Astrocyte of the cerebellum (primary cell): ENCODE data around the gene KLHL17.

Experiments
- DNase-seq: peaks from one replicate; pipeline ENCODE4 v3.0.0-alpha.2; 2011; ENCODE audit warnings: low read depth
- H3K4me3 ChIP-seq: 2 replicates; pipeline ENCODE4 v1.5.1; 2011; ENCODE audit warnings: mild to moderate bottlenecking, low read depth, low read length, moderate library complexity
- in situ Hi-C: cut with HindIII; loops from 2 replicates; pipeline ENCODE4 v1.10.0; 2017; ENCODE audit warnings: low sequenced_read_pairs
- TF ChIP-seq, protein P1 (sequence below): IDR thresholded peaks from 2 replicates; pipeline ENCODE4 v1.5.1; 2012; ENCODE audit warnings: low read length, low read depth, moderate library complexity, mild to moderate bottlenecking; ENCODE audit errors: missing control alignments

KLHL17 gene

DNA sequence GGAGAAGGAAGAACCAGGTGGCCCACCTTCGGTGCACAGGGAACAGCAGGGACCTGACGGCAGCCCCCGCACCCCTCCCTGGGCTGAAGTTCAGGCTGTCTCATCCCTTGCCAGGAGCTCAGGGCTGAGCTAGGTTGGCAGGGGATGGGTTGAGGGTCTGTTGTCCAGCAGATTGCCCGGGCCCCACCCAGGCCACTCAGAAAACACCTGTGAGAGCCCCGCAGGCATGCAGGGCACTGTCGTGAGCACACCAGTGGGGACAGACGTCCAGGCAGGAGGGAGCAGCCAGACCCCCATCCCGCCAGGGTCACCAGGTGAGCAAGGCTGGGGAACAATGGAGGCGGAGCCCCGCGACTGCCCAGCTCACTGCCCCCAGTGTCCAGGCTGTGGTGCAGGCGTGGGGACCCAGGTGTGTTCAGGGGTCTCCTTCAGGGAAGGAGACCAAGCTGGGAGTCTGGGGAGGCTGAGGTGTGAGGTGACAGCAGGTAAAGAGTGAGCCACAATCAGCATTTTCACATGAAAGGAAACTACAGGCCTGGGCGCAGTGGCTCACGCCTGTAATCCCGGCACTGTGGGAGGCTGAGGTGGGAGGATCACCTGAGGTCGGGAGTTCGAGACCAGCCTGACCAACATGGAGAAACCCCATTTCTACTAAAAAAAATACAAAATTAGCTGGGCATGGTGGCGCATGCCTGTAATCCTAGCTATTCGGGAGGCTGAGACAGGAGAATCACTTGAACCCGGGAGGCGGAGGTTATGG is 46.1 kb upstream of the KLHL17 start:
- H3K4me3 ChIP-seq: no peak overlapping the region
- in situ Hi-C loops: no loop called here
- DNase-seq: no peak
- TF ChIP-seq, protein P1, sequence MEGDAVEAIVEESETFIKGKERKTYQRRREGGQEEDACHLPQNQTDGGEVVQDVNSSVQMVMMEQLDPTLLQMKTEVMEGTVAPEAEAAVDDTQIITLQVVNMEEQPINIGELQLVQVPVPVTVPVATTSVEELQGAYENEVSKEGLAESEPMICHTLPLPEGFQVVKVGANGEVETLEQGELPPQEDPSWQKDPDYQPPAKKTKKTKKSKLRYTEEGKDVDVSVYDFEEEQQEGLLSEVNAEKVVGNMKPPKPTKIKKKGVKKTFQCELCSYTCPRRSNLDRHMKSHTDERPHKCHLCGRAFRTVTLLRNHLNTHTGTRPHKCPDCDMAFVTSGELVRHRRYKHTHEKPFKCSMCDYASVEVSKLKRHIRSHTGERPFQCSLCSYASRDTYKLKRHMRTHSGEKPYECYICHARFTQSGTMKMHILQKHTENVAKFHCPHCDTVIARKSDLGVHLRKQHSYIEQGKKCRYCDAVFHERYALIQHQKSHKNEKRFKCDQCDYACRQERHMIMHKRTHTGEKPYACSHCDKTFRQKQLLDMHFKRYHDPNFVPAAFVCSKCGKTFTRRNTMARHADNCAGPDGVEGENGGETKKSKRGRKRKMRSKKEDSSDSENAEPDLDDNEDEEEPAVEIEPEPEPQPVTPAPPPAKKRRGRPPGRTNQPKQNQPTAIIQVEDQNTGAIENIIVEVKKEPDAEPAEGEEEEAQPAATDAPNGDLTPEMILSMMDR: no peak

DNA sequence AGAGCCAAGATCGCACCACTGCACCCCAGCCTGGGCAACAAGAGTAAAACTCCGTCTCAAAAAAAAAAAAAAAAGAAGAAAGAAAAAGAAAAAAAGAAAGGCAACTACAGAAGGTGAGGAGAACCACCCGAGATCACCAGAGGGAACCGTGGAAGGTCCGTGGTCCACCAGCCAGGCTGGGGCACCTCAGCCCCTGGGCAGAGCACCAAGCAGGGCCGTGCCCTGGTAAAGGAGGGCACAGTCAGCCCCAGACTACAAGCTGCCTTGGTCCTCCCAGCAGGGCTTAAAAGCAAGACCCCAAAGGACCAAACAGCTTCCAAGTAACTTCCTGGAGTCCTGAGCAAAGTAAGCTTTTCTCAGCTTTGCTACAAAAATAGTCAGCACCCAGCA is 45.5 kb upstream of the KLHL17 start:
- in situ Hi-C loops: no loop called here
- H3K4me3 ChIP-seq: no peak overlapping the region
- TF ChIP-seq, protein P1: no peak
- no peak for DNase-seq

DNA sequence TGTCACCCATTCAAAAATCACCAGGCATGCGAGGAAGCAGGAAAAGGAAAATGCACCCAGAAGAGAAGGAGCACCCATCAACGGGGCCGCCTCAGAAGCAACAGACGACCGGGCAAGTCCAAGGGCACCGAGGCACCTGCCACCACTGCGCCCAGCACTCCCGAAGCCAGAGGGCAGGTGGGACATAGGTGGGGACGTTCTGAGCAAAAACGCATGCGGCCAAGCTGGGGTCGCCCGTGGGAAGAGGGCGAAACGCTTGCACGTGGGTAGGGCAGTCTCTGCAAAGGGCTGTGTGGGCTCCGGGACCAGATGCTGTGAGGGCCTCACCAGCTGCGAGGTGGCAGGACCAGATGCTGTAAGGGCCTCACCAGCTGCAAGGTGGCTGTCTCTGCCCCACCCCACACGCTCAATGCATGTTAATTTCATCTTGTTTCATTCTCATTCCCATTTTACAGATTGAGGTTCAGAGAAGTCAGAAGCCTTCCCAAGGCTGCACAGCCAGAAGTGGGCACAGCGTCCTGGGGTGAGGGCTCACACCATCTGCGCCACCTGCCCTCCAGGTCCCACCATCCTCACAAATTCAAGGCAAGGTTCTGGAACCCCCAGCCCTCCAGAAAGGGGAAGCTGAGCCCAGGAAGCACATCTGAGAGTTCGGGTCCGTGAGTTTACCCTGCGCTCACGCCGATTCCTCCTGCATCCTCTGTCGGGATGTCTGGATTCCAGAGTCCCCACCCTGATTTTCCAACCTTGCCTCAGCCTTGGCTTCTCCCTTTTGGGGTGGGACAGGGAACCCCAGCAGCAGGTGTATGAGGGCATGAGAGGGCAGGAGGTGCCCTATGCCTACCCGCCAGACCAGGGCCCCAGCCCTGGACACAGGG is 44.9 kb upstream of the KLHL17 start:
- H3K4me3 ChIP-seq: no peak overlapping the region
- TF ChIP-seq, protein P1: no peak
- in situ Hi-C loops: no loop called here
- no peak for DNase-seq

DNA sequence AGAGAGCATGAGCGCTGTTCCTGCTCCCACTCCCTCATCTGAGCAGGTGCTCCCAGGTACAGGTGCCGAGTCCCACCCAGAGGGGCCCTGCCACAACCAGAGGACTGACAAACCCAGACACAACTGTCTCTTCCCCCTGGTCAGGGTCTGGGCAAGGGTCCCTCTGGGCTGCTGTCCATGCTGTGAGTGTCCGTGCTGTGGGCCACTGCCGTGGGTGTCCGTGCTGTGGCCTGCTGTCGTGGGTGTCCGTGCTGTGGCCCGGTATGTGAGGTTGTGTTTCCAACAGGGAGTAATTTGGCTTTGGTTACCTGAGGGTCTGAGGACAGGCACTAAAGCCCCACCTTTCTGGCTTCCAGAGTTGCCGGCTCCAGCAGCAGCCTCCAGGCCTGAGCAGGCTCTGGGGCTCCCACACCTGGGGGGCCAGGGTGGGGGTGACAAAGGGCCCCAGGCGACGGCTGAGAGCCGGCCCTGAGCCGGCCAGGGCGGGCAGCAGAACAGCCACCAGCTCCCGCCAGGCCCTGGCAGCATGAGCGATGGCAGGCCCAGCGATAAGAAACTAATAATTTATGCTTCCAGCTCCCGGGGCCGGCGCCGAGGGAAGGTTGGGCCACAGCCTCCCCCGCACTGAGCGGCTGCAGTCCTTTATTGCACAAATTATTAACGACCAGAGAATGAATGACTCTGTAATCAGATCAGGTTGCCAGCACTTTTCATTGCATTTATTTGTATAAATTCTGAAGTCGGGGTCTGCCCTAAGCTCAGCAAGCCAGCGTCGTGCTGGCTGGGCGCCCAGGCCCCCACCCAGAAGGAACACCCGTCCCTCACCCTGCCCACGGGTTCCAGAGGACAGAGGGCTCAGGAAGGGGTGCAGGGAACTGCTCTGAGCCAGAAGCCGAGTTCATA is 44.0 kb upstream of the KLHL17 start:
- no peak overlapping the region for H3K4me3 ChIP-seq
- in situ Hi-C loops: no loop called here
- no peak for DNase-seq
- TF ChIP-seq, protein P1: no peak

DNA sequence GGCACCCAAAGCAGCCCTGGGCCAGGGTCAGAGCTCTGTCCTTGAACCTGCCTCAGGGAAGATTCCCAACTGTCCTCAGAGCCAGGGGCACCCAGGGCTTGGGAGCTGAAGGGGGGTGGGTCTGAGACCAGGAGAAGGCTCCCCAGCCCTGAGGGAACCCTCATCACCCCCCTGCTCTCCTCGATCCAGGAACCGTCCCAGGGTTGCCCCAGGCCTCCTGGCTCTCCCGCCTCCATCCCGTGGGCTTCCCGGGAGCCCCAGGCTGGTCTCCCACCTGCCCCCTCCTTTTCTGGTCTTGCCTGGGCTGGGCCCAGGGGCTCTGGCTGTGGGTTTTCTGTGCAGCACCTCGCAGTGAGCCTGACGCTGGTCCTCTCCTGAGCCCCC is 43.3 kb upstream of the KLHL17 start:
- H3K4me3 ChIP-seq: no peak overlapping the region
- no peak for DNase-seq
- in situ Hi-C loops: no loop called here
- TF ChIP-seq, protein P1: no peak

DNA sequence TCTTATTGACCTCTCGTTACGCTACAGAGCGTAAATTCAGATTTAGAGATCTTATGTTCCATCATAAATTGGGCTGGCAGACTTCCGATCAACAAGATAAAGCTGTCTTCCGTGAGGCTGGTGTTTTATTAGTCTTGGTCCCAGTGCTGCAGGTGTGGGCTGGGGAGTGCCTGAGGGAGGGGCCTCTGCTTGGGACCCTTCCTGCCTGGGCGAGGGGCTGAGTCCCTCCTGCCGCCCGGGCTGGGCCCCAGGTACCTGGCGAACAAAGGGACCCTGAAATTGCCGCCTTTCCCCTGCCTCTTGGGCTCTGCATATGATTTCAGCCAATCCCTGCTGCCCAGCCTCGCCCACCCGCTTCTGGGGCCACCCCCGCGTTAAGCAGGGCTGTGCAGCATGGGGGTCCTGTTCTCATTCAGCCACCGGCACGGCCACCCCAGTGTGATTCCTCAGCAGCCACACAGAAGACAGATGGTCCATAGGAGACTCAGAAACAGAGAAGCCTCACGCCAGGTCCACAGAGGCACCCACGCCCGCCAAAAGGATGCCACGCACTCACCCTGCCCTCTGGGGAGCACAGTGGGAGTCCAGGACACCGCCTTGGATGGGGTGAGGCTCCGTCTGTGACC is 42.8 kb upstream of the KLHL17 start:
- in situ Hi-C loops: no loop called here
- no peak for DNase-seq
- TF ChIP-seq, protein P1: no peak
- H3K4me3 ChIP-seq: no peak overlapping the region
